Right renal cortex interstitium (tissue), 3 donors: ENCODE data around the gene ZNF750. TPM values are rescaled to one million over a fixed set of nuclear protein-coding genes. Genes with fewer than 3 reads are reported as not detected.

Experiments used
- DNase-seq, 3 donors: peaks; one replicate each; pipeline ENCODE4 v3.0.0-alpha.2; 2013; ENCODE audit warnings: low read depth in 3 of 3, low spot score in 2 of 3
- polyA plus RNA-seq, 3 donors: library from polyadenylated mRNA; unstranded; fragments of 120-200 nt; gene quantifications; one replicate each; pipeline ENCODE4 v1.2.1, GENCODE V29; 2013; ENCODE audit not compliant: insufficient read length in 3 of 3

Gene ZNF750
- polyA plus RNA-seq, 3 donors, result 1.2 to 1.8 (median 1.6) TPM

DNA sequence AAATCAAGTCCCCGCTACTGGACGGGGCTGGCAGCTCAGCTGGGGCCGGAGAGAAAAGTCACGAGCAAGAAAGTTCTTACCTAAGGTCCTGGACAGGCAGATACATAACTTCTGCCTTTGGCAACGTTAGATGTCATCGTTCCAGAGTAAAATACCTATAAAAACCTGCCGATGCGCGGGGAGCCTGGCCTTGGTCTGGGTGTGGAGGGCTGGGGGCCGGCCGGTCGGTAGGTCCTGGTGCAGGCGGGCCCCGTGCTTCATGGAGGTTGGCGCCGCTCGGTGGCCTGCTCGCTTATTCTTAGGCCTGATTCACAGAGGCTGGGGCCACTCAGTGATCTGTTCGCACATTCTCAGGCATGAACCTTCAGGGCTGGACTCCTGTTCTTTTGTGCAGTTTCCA lies 33.7 kb upstream of the ZNF750 start:
- DNase-seq, result no peak

DNA sequence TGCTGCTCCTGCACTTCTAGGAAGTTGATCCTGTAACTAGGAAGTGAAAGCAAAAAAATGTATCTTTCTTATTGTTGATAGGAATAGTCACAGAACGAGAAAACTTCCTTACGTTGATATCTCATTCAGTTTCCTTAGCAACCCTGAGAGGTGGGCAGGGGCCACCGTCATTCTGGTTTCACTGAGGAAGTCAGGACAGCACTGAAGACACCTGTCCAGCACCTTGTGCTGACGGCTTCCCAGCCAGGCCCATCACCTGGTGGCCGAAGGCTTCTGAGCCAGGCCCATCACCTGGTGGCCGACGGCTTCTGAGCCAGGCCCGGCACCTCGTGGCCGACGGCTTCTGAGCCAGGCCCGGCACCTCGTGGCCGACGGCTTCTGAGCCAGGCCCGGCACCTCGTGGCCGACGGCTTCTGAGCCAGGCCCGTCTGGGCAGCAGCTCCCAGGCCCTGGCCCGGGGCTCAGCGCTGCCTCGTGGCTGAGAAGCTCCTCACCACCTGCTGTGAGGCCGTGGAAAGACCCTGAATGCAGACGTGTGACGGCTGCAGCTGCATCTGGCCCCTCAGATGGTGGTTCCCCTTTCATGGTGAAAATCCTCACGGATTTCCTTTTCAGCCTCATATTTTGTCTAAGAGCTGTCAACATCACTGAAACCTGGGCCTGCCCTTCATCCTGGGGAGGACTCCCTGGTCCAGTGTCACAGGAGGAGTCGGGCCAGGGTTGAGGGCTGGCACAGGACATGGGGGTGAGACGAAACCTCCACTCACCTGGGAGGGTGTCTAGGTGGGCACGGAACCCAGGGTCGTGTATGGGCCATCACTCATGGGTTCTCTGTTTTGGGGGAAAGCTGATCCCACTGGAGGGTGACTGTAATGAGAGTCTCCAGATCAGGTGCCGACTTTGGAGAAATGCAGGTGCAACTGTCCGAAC lies 33.0 kb upstream of the ZNF750 start:
- no peak for DNase-seq

DNA sequence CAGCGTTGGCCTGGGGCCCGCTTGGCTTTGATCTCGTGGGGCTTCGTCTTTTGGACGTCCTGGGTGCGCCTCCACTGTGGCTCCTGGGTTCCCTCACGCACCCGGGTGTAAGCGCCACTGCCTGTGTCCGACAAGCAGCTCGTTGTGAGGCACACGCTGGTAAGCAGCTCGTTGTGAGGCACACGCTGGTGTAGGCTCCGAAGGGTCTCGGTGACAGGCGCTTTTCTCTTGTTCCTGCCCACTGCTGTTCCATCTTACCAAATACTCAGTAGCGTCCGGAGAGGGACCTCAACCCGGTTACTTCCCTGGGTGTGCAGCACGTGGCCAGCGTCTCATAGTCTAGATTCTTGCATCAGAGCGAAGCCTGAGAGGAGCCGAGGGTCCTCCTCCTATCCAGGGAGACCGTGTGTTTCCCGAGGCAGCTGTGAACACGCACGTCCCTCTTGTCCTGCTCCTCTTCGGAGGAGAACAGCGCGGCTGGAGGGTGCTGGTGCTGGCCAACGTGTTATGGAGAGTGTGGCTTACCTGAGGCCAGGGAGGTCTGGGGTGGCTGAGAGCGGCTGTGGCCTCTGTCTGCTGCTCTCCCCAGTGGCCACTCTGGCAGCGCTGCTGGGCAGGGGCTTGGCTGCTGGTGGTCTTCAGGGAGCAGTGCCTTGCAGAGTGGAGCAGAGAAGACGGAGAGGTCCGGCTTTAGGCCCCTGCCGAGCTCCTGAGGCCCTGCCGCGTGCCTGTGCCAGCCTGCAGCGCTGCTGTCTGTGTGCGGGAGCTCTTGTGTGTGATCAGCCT lies 32.1 kb upstream of the ZNF750 start:
- no peak for DNase-seq

DNA sequence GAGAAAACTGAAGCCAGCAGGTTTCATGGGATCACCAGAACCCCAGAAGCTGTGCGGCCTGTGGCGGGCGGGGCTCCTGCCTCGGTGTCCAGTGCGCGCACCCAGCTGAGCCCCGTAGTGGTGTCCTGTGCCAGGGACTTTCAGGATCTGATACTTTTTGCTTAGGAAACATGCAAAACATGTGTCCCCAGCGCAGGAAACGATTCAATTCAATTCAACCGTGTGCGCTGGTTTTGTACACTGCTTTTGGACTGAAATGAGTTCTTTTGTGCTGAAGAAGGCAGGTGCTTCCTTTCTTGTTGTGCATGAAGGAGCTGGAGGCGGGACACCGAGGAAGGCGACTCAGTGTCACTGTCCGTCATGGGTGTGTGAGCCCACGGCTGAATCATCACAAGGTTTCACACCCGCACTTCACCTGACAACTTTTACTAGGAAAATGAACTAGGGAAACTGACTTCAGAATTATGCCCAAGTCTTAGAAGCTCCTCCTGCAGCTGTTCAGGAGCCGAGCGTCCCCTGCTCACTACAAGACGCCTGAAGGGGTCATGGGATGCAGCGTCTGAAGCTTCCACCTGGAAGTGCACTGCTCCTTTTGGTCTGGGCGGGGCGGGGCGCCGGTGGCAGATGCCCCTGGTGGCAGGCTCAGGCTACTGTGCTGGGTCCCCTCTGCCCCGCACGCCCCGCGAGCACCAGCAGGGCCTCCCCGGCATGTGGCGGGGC lies 31.4 kb upstream of the ZNF750 start:
- no peak for DNase-seq

DNA sequence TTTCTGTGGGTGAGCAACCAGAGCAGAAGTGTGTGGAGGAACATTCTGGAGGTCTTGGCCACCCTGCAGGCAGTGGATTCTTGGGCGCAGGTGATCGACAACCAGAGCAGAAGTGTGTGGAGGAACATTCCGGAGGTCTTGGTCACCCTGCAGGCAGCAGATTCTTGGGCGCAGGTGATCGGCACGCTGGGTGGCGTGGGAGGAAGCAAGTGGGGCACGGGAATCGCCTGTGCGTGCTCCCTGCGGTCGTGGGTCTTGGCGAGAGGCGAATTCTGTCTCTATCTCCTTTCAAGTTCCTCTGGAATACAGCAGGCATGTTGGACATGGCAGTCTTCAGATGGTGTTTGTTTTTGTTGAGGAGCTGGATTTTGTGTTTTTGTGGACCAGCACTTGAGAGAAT lies 30.7 kb upstream of the ZNF750 start:
- DNase-seq, result no peak

DNA sequence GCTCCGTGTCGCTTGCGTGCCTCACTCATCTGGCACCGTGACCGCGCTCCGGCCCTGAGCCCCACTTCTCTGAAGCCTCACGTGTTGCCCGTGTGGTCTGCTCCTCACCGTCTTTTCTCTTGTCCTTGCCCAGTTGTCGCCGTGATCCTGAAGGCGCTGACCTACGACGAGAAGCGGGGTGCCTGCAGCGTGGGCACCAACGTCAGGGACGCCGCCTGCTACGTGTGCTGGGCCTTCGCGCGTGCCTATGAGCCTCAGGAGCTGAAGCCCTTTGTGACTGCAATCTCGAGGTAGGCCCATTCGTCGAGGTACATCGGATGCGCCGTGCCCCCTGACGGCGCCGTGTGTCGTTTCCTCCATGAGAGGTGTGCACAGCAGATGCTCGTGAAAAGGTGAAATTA lies 30.3 kb upstream of the ZNF750 start:
- no peak for DNase-seq

DNA sequence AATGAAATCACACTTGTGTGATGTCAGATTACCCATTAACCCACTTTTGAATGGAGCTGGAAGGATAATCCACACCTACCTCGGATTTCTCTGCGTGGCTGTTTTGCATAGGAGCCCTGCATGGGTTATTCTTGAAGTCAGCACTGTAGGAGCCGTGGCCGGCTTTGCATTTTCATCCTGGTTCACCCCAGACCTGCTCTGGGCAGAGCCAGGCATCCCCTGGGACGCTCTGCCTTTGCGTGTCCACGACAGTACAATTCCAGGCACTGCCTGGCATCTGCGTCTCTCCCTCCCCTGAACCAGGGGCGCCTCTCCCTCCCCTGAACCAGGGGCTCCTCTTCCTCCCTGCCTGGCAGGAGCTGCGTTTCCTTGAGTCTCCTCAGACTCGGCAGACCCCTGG lies 29.7 kb upstream of the ZNF750 start:
- no peak for DNase-seq

DNA sequence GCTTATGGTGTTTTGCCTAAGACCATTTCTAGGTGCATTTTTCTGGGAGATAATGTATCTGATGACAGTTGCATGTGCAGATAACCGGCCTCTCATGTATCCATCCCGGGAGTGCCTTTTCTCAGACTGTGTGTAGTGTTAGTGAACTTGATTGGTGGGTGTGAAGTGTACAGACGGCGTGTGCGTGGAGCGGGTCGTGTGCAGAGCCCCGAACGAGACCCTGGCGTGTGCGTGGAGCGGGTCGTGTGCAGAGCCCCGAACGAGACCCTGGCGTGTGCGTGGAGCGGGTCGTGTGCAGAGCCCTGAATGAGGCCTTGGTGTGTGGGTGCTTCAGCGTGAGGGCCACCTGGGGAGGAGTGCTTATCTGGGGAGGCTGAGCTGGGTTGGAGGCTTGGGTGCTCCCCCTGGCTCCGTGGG lies 28.9 kb upstream of the ZNF750 start:
- no peak for DNase-seq

DNA sequence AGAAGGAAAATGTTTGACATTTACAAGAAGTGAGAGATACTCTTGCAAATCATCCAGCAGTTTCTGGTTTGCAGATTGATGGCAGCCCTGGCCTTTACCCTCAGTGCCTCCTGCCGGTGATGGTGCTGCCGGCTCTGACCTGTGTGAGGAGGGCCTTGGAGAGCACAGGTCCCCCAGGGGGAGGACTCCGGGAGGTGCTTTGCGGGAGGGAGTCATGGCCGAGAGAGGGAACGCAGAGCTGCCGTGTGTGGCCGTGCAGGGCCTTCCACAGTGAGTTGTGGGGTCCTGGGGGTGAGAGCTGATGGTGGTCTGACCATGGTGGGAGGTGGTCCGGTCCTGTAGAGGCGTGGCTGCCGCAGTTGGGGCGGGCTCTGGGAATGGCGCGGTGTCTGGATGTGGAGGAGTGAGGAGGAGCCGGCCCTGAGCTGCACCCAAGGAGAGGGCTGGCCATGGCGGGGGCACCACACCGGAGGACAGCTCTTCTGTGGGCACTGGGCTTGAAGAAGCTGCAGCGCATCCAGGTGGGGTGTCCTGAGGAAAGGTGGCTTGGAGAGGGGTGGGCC lies 28.0 kb upstream of the ZNF750 start:
- DNase-seq, result no peak

DNA sequence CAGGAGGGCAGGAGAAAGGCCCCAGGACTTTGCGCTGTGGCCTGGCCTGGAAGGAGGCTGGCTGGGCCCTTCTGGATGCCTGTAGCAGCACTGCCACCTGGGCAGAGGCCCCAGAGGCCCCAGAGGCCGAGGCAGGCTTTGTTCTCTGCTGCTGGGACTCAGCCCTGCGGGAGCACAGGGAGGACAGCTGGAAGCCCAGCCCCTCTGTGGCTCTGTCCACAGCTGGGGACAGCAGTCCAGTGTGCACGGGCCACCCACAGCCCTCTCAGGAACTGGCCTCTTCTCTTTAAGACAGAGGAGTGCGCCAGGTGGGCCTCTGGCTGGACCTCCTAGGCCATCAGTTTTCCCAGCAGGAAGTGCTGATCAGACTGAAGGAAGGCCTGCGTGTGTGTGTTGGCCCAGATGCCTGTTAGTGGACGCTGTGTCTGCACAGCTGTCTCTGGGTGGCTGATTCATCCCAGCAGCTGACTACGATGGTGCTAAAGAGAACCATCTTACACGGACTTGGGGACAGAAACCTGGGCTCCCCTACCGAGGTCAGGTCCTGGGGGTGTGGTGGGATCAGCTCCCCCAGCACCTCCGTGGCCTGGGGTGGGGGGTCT lies 26.9 kb upstream of the ZNF750 start:
- DNase-seq, result no peak

DNA sequence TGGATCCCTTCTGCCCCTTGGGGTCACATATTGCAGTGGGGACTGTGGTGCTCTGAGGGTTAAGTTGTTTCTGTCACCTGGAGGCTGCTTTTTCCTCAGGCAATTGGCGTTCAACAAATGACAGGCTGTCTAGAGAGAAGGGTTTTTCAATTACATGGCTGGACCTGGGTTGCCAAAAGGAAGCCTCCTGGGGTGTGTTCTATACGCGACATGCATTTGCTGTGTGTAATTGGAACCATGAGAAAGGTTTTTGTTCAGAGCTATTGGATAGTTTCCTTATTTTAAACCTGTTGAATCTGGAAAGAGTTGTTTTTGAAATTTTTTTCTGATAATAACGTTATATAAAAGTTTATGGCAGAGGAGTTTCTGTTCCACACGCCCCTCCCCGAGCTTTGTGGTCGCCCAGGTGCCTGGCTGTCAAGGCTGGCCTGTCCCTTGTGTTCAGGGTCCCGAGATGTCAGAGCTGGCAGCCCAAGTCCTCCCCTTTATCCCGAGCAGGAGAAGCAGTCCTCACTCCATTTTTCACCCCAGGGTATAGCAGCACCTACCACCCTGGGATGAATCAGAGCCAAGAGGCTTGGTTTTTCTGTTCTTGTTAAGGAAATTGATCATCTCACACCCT lies 26.1 kb upstream of the ZNF750 start:
- no peak for DNase-seq

DNA sequence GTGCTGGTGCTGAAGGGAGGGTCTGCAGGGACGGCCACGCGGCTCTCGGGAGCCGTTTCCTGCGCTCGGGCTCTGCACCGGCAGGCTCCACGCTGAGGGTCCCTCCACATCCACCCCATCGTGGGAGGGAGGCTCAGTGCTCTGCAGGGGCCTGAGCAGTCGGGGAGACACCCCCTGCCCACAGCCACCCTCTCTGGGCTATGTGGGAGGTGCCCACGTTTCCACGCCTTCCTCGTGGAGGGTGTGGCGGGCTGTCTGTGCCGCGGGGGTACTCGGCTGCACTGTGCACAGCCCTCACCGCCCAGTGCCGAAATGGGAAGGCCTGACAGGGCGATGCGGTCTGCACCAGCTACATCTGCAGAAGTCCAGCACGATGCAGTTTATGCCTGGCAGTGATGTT lies 25.5 kb upstream of the ZNF750 start:
- no peak for DNase-seq

DNA sequence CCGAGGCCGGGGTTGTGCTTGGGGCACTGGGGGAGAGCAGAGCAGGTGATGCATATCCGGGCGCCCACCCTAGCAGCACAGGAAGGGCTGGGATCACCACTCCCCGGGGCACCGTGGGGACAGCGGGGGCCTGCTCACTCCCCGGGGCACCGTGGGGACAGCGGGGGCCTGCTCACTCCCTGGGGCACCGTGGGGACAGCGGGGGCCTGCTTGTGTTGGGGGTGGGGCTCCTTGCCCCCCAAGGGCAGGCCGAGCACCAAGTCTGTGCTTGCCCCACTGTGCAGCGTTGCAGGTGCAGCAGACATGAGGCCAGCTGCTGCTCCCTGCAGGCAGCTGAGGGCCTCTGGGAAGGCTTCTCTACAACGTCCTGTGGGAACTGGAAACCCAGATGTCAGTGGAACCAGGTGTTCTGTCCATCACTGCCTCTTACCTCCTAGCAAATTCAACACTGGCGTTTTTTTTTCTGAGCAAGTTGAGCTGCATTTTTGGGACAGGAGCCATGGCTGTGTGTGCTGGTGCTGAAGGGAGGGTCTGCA lies 25.0 kb upstream of the ZNF750 start:
- DNase-seq, result no peak

DNA sequence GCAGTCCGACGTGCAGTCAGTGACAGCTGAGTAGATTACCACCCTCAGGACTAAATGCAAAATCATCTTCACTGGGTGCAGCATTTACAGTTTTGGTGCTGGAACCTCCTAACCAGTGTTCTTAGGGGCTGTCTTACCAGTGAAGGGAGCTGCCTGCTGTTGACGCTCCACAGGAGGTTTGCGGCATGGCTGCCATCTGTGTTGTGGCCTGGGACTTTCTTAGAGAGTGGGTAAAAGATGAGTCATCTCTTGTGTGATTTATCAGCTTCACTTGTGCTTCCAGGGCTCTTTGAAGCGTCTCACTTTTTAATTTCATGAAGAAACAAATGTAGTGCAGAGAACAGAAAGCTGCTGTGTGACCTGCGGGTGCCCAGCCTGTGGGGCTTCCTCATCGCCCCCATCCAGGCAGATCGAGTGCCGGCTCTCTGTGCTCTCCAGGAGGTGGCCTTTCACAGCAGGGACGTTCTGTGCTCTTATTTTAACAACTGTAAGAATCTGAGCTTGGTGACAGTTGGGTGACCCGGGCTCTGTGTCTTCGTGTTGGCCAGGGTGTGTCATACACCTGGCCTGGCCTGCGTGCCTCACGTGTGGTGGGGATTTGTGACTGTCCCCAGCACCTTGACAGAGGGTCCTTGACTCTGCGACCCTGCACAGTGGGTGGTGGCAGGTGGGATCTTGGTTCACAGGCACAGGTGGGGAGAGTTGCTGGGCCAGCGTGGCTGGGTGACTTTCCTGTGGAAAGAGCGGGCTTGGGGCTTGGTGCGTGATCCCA lies 24.3 kb upstream of the ZNF750 start:
- DNase-seq, result no peak

DNA sequence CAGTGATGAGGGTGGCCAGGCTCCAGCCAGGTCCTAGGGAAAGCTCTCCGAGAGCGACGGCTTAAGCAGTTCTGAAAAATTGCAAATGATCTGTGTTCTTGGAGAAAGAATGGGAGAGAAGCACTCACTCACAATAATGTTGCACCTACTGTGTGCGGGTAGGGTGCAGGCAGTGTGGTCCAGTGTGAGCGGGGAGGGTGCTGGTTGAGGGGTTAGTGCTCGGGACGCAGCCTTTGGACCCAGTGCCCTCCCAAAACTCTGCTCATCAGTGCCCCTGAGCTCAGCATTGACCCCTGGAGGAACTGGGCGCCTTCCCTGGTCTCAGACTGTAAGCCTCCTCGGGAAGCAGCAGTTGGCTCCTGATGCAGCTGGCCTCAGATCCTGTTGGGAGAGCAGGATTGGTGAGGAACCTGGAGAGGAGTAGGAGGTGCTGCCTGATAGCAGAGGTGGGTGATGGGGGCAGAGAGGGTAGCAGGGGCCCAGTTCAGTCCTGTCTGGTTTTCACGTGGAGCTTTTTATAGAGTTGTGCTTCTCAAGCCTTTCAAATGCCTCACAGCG lies 23.6 kb upstream of the ZNF750 start:
- no peak for DNase-seq

DNA sequence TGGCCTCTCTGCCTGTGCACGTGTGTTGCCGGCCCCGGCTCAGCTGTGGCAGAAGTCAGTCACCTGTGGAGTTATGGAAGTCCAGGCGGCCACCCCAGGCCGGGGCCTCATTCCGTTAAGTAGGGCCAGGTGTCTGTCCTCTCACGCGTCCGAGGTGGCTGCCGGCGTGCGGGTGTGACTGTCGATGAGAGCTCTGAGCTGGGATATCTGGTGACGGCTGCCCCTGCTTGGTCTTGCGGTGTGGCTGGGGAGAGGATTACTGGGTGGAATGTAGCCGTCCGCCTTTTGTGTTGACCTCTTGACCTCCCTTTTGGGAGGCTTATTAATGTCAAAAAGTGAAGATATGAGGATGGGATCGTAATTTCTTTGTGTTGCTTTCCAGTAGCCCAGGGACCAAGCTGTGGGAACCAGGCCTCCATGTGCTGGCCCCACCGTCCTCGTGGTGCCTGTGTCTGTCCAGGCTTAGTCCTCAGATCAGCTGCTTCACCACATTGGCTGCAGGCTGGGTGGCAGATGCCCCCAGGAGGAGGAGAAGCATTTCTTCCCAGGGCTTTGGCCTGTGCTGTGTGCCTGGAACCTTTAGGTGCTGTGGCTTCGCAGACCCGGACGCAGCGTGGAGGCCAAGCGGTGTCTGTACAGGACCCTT lies 23.0 kb upstream of the ZNF750 start:
- no peak for DNase-seq

DNA sequence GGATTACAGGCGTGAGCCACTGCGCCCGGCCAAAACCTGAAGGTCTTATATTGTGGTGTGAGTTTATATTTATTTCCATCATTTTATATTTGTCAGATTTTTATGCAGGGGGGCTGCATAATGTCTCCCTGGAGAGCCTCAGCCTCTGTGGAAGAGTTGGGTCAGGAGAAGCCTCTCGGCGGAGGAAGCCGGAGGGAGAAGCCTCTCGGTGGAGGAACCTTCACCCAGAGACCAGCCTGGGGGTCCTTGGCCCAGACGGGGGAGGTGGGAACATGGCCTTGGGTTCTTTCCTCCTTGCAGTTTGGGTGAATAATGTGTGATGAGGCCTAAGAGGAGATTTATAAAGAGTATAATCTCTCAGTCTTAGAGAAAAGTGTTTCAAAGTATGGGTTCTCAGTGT lies 22.4 kb upstream of the ZNF750 start:
- DNase-seq, result no peak

DNA sequence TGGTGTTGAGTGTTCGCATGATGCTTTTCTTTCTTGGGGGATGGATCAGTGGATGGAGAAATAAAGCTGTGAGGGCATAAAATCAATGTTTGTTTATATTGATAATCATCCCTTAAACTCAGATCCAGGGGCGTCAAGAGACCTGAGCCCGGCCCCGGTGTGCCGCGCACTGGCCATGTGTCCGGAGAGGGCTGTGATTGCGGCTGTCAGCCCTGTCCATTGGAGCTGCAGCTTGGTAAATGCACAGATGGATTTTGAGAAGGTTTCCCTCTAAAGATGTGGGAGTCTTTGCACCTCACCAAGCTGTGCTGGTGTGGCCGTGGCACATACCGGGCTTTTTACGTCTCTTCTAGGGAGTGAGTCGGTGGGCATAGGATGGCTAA lies 21.6 kb upstream of the ZNF750 start:
- no peak for DNase-seq
